HCT116 (cell line): ENCODE measurements around the gene APBB2. TPM values are rescaled to one million over a fixed set of nuclear protein-coding genes. Genes with fewer than 3 reads are reported as not detected.
A peak's percentile ranks its signal among the peaks of the same experiment; 100 is the strongest.

Source experiments
- ATAC-seq: fragments of 200-7000 bp; cut with Tn5 transposase; 2 replicates; pipeline ENCODE4 v1.9.1; 2020; ENCODE audit warnings: mild to moderate bottlenecking, moderate library complexity
- BruUV-seq: library from RNA; stranded (reverse); fragments of 400-500 nt; replicated peaks from 2 replicates; lab custom pipeline; 2021; lab: Mats Ljungman, UMichigan
- CTCF ChIA-PET: fragments of 300-600 bp; sonication (Branson Sonifier 250); formaldehyde crosslinking; loops from one replicate; lab custom pipeline; 2021; ENCODE audit warnings: antibody characterized with exemption; lab: Charles Lee
- POLR2A ChIA-PET: fragments of 300-600, 350-600 bp; sonication (Branson Sonifier 250); formaldehyde crosslinking; loops from one replicate; lab custom pipeline; 2021; ENCODE audit warnings: antibody characterized with exemption; lab: Charles Lee
- RAD21 ChIA-PET, 2 experiments: fragments of 300-600 bp; sonication (Branson Sonifier 250); formaldehyde crosslinking; loops; one replicate each; lab custom pipeline; 2023; ENCODE audit warnings: low total read pairs in 2 of 2; ENCODE audit not compliant: uncharacterized antibody in 2 of 2, unreplicated experiment in 2 of 2, low non-redundant PET in 1 of 2; lab: Charles Lee
- DNase-seq: peaks from one replicate; pipeline ENCODE4 v3.0.0-alpha.2; 2010; ENCODE audit warnings: low read depth, low spot score
- H2AFZ ChIP-seq: fragments of 200-600 bp; shearing (Covaris generic), sonication (generic); 2 replicates; pipeline ENCODE4 v1.6.1; 2017; ENCODE audit warnings: low read depth, mixed run types, mixed read lengths, antibody characterized with exemption, low read length; ENCODE audit not compliant: poor library complexity, severe bottlenecking
- H3K27ac ChIP-seq: 2 replicates; pipeline ENCODE4 v1.5.1; 2012; ENCODE audit warnings: low read depth, low read length
- H3K27me3 ChIP-seq: fragments of 200-600 bp; sonication (generic); 2 replicates; pipeline ENCODE4 v1.6.1; 2016; ENCODE audit warnings: mixed run types, low read length, mixed read lengths; ENCODE audit not compliant: insufficient read depth
- H3K36me3 ChIP-seq, 2 experiments: fragments of 200-500 bp in 1 of 2; fragments of 200-600 bp in 1 of 2; sonication (Bioruptor generic) in 1 of 2; sonication (generic) in 1 of 2; 2 replicates each; pipeline versions ENCODE4 v1.5.1 to v1.6.1; 2014 to 2016; ENCODE audit warnings: low read length in 2 of 2, inconsistent platforms in 1 of 2, mixed read lengths in 1 of 2, mixed run types in 1 of 2; ENCODE audit not compliant: insufficient read depth in 2 of 2, control insufficient read depth in 1 of 2
- H3K4me1 ChIP-seq, 2 experiments: fragments of 200-600 bp in 1 of 2; sonication (generic) in 1 of 2; 2 replicates each; pipeline versions ENCODE4 v1.5.1 to v1.6.1; 2012 to 2017; ENCODE audit warnings: low read length in 2 of 2, inconsistent platforms in 1 of 2, mild to moderate bottlenecking in 1 of 2, mixed read lengths in 1 of 2, mixed run types in 1 of 2, moderate library complexity in 1 of 2; ENCODE audit not compliant: insufficient read depth in 2 of 2, control insufficient read depth in 1 of 2
- H3K4me2 ChIP-seq: fragments of 200-600 bp; sonication (generic); 2 replicates; pipeline ENCODE4 v1.6.1; 2017; ENCODE audit warnings: mixed run types, low read length, mixed read lengths
- H3K4me3 ChIP-seq, 2 experiments: fragments of 200-600 bp in 1 of 2; sonication (generic) in 1 of 2; replicated peaks in 1 of 2; 2 replicates each; pipeline ENCODE4 v1.5.1; 2011 to 2016; ENCODE audit warnings: low read length in 2 of 2, control low read depth in 1 of 2, low read depth in 1 of 2, mild to moderate bottlenecking in 1 of 2, mixed read lengths in 1 of 2, mixed run types in 1 of 2
- H3K79me2 ChIP-seq: fragments of 200-600 bp; sonication (generic); 2 replicates; pipeline ENCODE4 v1.6.1; 2017; ENCODE audit warnings: mild to moderate bottlenecking, mixed run types, low read length, moderate library complexity, mixed read lengths; ENCODE audit not compliant: insufficient read depth
- H3K9ac ChIP-seq: fragments of 200-600 bp; sonication (generic); 2 replicates; pipeline ENCODE4 v1.6.1; 2016; ENCODE audit warnings: low read length, mixed read lengths
- H3K9me2 ChIP-seq: fragments of 200-600 bp; sonication (generic), shearing (Covaris generic); 2 replicates; pipeline ENCODE4 v1.6.1; 2017; ENCODE audit warnings: mixed run types, mild to moderate bottlenecking, moderate library complexity; ENCODE audit not compliant: insufficient read depth
- H3K9me3 ChIP-seq, 2 experiments: fragments of 200-500 bp in 1 of 2; fragments of 200-600 bp in 1 of 2; sonication (Bioruptor generic) in 1 of 2; sonication (generic) in 1 of 2; 2 replicates each; pipeline ENCODE4 v1.6.1; 2014 to 2017; ENCODE audit warnings: low read length in 2 of 2, mixed read lengths in 2 of 2, inconsistent platforms in 1 of 2, low read depth in 1 of 2, mild to moderate bottlenecking in 1 of 2, mixed run types in 1 of 2, moderate library complexity in 1 of 2; ENCODE audit not compliant: control insufficient read depth in 1 of 2, insufficient read depth in 1 of 2
- H4K20me1 ChIP-seq: fragments of 200-600 bp; sonication (generic), shearing (Covaris generic); 2 replicates; pipeline ENCODE4 v1.6.1; 2017; ENCODE audit warnings: mixed run types, mild to moderate bottlenecking, moderate library complexity; ENCODE audit not compliant: insufficient read depth
- CBX3 ChIP-seq: IDR thresholded peaks from 2 replicates; pipeline ENCODE4 v1.6.1; 2012; ENCODE audit warnings: low read depth
- CEBPB ChIP-seq: IDR thresholded peaks from 2 replicates; pipeline ENCODE4 v1.6.1; 2012; ENCODE audit warnings: low read depth
- EGR1 ChIP-seq: IDR thresholded peaks from 2 replicates; pipeline ENCODE4 v1.6.1; 2012; ENCODE audit warnings: low read depth
- FOSL1 ChIP-seq: IDR thresholded peaks from 2 replicates; pipeline ENCODE4 v1.6.1; 2012; ENCODE audit warnings: low read depth
- JUND ChIP-seq: IDR thresholded peaks from 2 replicates; pipeline ENCODE4 v1.6.1; 2012
- SIN3A ChIP-seq: IDR thresholded peaks from 2 replicates; pipeline ENCODE4 v1.6.1; 2012; ENCODE audit warnings: low read depth
- SP1 ChIP-seq: IDR thresholded peaks from 2 replicates; pipeline ENCODE4 v1.6.1; 2012; ENCODE audit warnings: low read depth
- SRF ChIP-seq: IDR thresholded peaks from 2 replicates; pipeline ENCODE4 v1.6.1; 2012; ENCODE audit warnings: low read depth
- TCF7L2 ChIP-seq: IDR thresholded peaks from 2 replicates; pipeline ENCODE4 v1.7.0; 2011; ENCODE audit warnings: borderline replicate concordance, inconsistent platforms; ENCODE audit not compliant: insufficient read depth, insufficient read length; ENCODE audit errors: extremely low read depth
- ZFX ChIP-seq: fragments of 450-650 bp; IDR thresholded peaks from 2 replicates; pipeline ENCODE4 v1.6.1; 2017
- intact Hi-C: fragments of 100-400 bp; cut with micrococcal nuclease; formaldehyde crosslinking; loops from 2 replicates; pipeline ENCODE4 v1.10.0; 2022
- total RNA-seq: library from RNA; stranded (reverse); gene quantifications from one replicate; pipeline ENCODE4 v1.2.1, GENCODE V29; 2021; ENCODE audit not compliant: unreplicated experiment
- TF ChIP-seq, protein P1 (sequence below), 3 experiments: fragments of 200-600 bp in 1 of 3; sonication (generic) in 1 of 3; IDR thresholded peaks in 2 of 3; conservative IDR thresholded peaks in 1 of 3; 2 replicates each; pipeline ENCODE4 v1.5.1; 2012 to 2017; ENCODE audit warnings: low read depth in 2 of 3, low read length in 2 of 3, antibody characterized with exemption in 1 of 3, borderline replicate concordance in 1 of 3, control low read depth in 1 of 3, mild to moderate bottlenecking in 1 of 3, mixed read lengths in 1 of 3, mixed run types in 1 of 3, moderate library complexity in 1 of 3; ENCODE audit not compliant: insufficient read depth in 1 of 3
- TF ChIP-seq, protein P2 (sequence below): IDR thresholded peaks from 2 replicates; pipeline ENCODE4 v1.6.1; 2012

Gene APBB2
- total RNA-seq, 1 experiment from 2014 or later: 72.5 TPM

DNA sequence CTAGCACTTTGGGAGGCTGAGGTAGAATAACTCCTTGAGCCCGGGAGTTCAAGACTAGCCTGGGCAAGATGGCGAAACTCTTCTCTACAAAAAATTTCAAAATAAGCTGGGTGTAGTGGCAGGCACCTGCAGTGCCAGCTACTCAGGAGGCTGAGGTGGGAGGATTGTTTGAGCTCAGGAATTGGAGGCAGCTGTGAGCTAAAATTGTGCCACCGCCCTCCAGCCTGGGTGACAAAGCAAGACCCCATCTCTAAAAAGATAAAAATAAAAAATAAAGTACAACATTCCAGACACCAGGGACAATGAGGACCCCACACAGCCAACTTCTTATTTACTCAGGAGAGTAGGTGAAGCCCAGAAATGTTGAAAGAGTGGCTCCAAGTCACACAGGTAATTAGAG is 53.0 kb downstream of the APBB2 start:
- Histone ChIP-seq H4K20me1 (no peaks in the 10 kb centered on the region), H3K27me3 (no peaks in the 10 kb centered on the region), H3K36me3 (no peaks in the 10 kb centered on the region), H3K4me2 (peak overlapping the region; percentile 69), H3K27ac (peak overlapping the region; percentile 88), H3K9me3 (no peaks in the 10 kb centered on the region), H2AFZ (no peak overlapping the region), H3K9ac (peak overlapping the region; percentile 55), H3K4me1 (peaks cover 64 to 92% of the 10 kb centered on the region in 2 experiments), H3K79me2 (peaks cover 84% of the 10 kb centered on the region), H3K9me2 (no peaks in the 10 kb centered on the region), H3K4me3 (peak overlapping the region in 1 of 2 experiments; percentile 34; a peak in 2 of 4 replicates)
- RAD21 ChIA-PET: interaction anchor here in 1 of 2 experiments (0.8 kb wide), 1 partner anchor 53 kb away, joined by 4 read pairs; the partner anchor contains the start of gene APBB2
- DNase-seq (no peak), ATAC-seq (no peak)
- no TSS peak for BruUV-seq
- intact Hi-C loops: loop anchor here (5.0 kb wide), 1 partner anchor 169 kb away; no protein-coding TSS in a partner anchor
- no peak for TF ChIP-seq TCF7L2
- no peak for TF ChIP-seq EGR1
- TF ChIP-seq, protein P1, sequence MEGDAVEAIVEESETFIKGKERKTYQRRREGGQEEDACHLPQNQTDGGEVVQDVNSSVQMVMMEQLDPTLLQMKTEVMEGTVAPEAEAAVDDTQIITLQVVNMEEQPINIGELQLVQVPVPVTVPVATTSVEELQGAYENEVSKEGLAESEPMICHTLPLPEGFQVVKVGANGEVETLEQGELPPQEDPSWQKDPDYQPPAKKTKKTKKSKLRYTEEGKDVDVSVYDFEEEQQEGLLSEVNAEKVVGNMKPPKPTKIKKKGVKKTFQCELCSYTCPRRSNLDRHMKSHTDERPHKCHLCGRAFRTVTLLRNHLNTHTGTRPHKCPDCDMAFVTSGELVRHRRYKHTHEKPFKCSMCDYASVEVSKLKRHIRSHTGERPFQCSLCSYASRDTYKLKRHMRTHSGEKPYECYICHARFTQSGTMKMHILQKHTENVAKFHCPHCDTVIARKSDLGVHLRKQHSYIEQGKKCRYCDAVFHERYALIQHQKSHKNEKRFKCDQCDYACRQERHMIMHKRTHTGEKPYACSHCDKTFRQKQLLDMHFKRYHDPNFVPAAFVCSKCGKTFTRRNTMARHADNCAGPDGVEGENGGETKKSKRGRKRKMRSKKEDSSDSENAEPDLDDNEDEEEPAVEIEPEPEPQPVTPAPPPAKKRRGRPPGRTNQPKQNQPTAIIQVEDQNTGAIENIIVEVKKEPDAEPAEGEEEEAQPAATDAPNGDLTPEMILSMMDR (IDR thresholded peaks at IDR 0.05 in 2 of 3, conservative IDR thresholded peaks at IDR 0.05 in 1 of 3; ENCODE audit: borderline replicate concordance in 1 of 3, insufficient read depth in 1 of 3, low read depth in 2 of 3, low read length in 2 of 3): no peak
- CTCF ChIA-PET: interaction anchor here (1.0 to 1.7 kb wide), 2 partner anchors 55 to 253 kb away, joined by 3 to 6 read pairs; no protein-coding TSS in a partner anchor
- POLR2A ChIA-PET: interaction anchor here (0.7 to 1.7 kb wide), 6 partner anchors 12 to 171 kb away, joined by 3 to 10 read pairs (median 4); no protein-coding TSS in a partner anchor

- peak overlapping the region; percentile 55 for H3K9ac ChIP-seq
- peak overlapping the region in 1 of 2 experiments; percentile 34; a peak in 2 of 4 replicates for H3K4me3 ChIP-seq
- ChIA-PET POLR2A (interaction anchor here (0.7 to 1.9 kb wide), 11 partner anchors 13 to 170 kb away, joined by 3 to 12 read pairs (median 4); no protein-coding TSS in a partner anchor), CTCF (interaction anchor here (0.7 to 1.9 kb wide), 8 partner anchors 9 to 252 kb away, joined by 3 to 15 read pairs (median 4); partner anchors contain the start of gene APBB2), RAD21 (interaction anchor here (0.8 to 1.5 kb wide), 3 partner anchors 51 to 253 kb away, joined by 3 to 4 read pairs (median 3); partner anchors contain the start of gene APBB2 (in 1 of the 2))
- ATAC-seq (peak; percentile 65), DNase-seq (peak; percentile 74)
- intact Hi-C loops: loop anchor here (1.0 to 5.0 kb wide), 2 partner anchors 53 to 169 kb away; partner anchors contain the start of gene APBB2
- no peaks in the 10 kb centered on the region for H4K20me1 ChIP-seq
- TF ChIP-seq SRF (peak; percentile 49; the same call in 1 of the 2 replicates), SP1 (0 out of 2 replicates have a peak, but pooled peaks have one; percentile 24), ZFX (no peak), CEBPB (peak; percentile 45; the same call in 1 of the 2 replicates), FOSL1 (peak; percentile 28; the same call in 1 of the 2 replicates), SIN3A (peak; percentile 49; the same call in 1 of the 2 replicates), JUND (peak; percentile 61; the same call in 1 of the 2 replicates), CBX3 (peak; percentile 32; the same call in 1 of the 2 replicates)
- TF ChIP-seq, protein P2, sequence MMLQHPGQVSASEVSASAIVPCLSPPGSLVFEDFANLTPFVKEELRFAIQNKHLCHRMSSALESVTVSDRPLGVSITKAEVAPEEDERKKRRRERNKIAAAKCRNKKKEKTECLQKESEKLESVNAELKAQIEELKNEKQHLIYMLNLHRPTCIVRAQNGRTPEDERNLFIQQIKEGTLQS: no peak
- no TSS peak for BruUV-seq
- no peak overlapping the region for H2AFZ ChIP-seq
- H3K79me2 ChIP-seq: peaks cover 84% of the 10 kb centered on the region
- H3K9me3 ChIP-seq: no peaks in the 10 kb centered on the region
- H3K27me3 ChIP-seq: no peaks in the 10 kb centered on the region
- H3K4me2 ChIP-seq: peak overlapping the region; percentile 69
- peak overlapping the region; percentile 88 for H3K27ac ChIP-seq
- peaks cover 69 to 97% of the 10 kb centered on the region in 2 experiments for H3K4me1 ChIP-seq
- no peaks in the 10 kb centered on the region for H3K9me2 ChIP-seq
- no peaks in the 10 kb centered on the region for H3K36me3 ChIP-seq
These were observed 53.5 kb downstream of the APBB2 start for GRCh38 chr4:41160856-41161255.
